ENCODE measurements around the gene WASHC2A.
"Not testable (repeated sequence)": the region's sequence is repeated elsewhere in the genome, so short reads cannot be mapped to it uniquely, and the experiment has no call there.

DNA sequence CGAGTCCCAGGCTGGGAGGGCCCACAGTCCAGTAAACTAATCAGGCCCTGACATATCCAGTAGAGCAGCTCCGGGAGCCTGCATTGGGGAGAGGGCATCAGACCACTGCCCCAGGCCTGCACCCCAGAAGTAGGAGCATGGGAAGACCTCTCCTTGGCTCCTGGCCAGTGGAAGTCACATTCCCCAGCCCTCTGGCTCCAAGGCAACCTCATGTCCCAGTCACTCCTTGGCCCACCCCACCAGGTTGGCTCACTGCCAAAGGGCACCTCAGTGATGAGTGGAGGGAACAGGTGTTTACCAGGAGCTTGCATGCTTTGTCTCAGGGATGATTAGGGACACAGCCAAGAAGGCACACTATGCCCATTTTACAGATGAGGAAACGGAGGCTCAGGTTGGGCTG, 48.5 kb upstream of the WASHC2A start:
- TF ChIP-seq, protein P1, sequence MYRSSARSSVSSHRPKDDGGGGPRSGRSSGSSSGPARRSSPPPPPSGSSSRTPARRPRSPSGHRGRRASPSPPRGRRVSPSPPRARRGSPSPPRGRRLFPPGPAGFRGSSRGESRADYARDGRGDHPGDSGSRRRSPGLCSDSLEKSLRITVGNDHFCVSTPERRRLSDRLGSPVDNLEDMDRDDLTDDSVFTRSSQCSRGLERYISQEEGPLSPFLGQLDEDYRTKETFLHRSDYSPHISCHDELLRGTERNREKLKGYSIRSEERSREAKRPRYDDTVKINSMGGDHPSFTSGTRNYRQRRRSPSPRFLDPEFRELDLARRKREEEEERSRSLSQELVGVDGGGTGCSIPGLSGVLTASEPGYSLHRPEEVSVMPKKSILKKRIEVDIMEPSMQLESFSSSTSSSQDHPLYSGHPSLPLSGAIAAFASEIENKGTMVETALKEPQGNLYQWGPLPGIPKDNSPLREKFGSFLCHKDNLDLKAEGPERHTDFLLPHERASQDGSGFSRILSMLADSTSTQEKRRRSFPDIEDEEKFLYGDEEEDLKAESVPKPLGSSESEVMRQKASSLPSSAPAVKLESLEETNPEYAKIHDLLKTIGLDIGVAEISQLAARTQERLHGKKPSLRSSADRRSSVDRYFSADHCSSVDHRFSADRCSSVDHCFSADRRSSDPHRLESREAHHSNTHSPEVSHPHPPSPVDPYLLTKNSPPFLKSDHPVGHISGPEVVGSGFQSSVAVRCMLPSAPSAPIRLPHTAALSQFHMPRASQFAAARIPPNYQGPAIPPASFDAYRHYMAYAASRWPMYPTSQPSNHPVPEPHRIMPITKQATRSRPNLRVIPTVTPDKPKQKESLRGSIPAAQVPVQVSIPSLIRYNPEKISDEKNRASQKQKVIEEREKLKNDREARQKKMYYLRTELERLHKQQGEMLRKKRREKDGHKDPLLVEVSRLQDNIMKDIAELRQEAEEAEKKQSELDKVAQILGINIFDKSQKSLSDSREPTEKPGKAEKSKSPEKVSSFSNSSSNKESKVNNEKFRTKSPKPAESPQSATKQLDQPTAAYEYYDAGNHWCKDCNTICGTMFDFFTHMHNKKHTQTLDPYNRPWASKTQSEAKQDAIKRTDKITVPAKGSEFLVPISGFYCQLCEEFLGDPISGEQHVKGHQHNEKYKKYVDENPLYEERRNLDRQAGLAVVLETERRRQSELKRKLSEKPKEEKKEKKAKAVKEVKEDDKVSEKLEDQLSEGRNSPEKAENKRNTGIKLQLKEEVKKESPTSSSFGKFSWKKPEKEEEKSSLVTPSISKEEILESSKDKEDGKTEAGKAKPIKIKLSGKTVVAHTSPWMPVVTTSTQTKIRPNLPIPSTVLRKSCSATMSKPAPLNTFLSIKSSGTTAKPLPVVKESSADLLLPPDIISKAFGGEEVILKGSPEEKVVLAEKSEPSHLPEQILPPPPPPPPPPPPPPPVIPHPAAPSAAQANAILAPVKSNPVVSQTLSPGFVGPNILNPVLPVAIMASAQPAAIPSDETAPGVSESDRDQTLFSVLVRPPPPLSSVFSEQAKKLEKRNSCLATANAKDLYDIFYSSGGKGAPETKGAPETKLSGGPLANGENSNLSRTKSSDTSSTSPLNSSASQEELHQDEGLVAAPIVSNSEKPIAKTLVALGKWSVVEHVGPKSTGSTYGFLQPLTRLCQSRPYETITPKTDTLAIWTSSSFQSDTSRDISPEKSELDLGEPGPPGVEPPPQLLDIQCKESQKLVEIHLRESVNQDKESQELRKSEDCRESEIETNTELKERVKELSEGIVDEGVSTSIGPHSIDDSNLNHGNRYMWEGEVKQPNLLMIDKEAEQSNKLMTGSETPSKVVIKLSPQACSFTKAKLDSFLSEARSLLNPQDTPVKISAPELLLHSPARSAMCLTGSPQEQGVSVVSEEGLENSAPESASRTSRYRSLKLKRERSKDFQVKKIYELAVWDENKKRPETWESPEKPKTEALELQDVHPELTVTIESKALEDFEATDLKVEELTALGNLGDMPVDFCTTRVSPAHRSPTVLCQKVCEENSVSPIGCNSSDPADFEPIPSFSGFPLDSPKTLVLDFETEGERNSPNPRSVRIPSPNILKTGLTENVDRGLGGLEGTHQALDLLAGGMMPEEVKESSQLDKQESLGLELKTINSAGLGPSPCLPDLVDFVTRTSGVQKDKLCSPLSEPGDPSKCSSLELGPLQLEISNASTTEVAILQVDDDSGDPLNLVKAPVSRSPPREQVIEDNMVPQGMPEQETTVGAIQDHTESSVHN (CRISPR knock-in tag; IDR thresholded peaks at IDR 0.05), result not testable (repeated sequence)
- TF ChIP-seq, protein P2, sequence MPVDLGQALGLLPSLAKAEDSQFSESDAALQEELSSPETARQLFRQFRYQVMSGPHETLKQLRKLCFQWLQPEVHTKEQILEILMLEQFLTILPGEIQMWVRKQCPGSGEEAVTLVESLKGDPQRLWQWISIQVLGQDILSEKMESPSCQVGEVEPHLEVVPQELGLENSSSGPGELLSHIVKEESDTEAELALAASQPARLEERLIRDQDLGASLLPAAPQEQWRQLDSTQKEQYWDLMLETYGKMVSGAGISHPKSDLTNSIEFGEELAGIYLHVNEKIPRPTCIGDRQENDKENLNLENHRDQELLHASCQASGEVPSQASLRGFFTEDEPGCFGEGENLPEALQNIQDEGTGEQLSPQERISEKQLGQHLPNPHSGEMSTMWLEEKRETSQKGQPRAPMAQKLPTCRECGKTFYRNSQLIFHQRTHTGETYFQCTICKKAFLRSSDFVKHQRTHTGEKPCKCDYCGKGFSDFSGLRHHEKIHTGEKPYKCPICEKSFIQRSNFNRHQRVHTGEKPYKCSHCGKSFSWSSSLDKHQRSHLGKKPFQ (CRISPR knock-in tag; IDR thresholded peaks at IDR 0.05; ENCODE audit: insufficient replicate concordance), result not testable (repeated sequence)
- not testable (repeated sequence) for TF ChIP-seq EZH2 (conservative IDR thresholded peaks at IDR 0.05; ENCODE audit: low read depth, low read length); BRCA1 (CRISPR knock-in tag; IDR thresholded peaks at IDR 0.05); ZNF160 (CRISPR knock-in tag; IDR thresholded peaks at IDR 0.05); RBM39 (IDR thresholded peaks at IDR 0.05; ENCODE audit: low read depth, low read length, poor library complexity, severe bottlenecking); FOXA1 (IDR thresholded peaks at IDR 0.05); FOXA1 (CRISPR knock-in tag; IDR thresholded peaks at IDR 0.05); NR2F2 (IDR thresholded peaks at IDR 0.05; ENCODE audit: borderline replicate concordance, low read depth); GABPA (IDR thresholded peaks at IDR 0.05; ENCODE audit: low read depth, low read length); GABPA (CRISPR knock-in tag; IDR thresholded peaks at IDR 0.05; ENCODE audit: low read depth); GLI4 (CRISPR knock-in tag; IDR thresholded peaks at IDR 0.05; ENCODE audit: borderline replicate concordance); SAFB2 (CRISPR knock-in tag; IDR thresholded peaks at IDR 0.05; ENCODE audit: borderline replicate concordance, low read depth)

Data from HepG2 (cell line).